ENCODE data around the gene IL12RB2.

GRCh38 chr1:67270541-67270940 is 37.1 kb upstream of the IL12RB2 start:
- TF ChIP-seq CTCF (conservative IDR thresholded peaks at IDR 0.05 in 1 of 2, IDR thresholded peaks at IDR 0.05 in 1 of 2; ENCODE audit: low read depth in 1 of 2, low read length in 2 of 2), result no peak
- no peak for TF ChIP-seq EZH2 (IDR thresholded peaks at IDR 0.05; ENCODE audit: low read length, missing control alignments)
